GM18505 (cell line): Measurements from ENCODE around the gene OR2A14.
A peak's percentile ranks its signal among the peaks of the same experiment; 100 is the strongest.
"Not testable (repeated sequence)": the region's sequence is repeated elsewhere in the genome, so short reads cannot be mapped to it uniquely, and the experiment has no call there.

Experiments
- ATAC-seq: cut with Tn5 transposase; IDR thresholded peaks from one replicate; pipeline ENCODE4 v1.9.1; 2021; ENCODE audit not compliant: unreplicated experiment
- POLR2A ChIP-seq: IDR thresholded peaks from 4 replicates; pipeline ENCODE4 v1.6.1; 2011; ENCODE audit warnings: borderline replicate concordance; ENCODE audit not compliant: insufficient read depth, insufficient read length; ENCODE audit errors: extremely low read depth

OR2A14 gene

DNA sequence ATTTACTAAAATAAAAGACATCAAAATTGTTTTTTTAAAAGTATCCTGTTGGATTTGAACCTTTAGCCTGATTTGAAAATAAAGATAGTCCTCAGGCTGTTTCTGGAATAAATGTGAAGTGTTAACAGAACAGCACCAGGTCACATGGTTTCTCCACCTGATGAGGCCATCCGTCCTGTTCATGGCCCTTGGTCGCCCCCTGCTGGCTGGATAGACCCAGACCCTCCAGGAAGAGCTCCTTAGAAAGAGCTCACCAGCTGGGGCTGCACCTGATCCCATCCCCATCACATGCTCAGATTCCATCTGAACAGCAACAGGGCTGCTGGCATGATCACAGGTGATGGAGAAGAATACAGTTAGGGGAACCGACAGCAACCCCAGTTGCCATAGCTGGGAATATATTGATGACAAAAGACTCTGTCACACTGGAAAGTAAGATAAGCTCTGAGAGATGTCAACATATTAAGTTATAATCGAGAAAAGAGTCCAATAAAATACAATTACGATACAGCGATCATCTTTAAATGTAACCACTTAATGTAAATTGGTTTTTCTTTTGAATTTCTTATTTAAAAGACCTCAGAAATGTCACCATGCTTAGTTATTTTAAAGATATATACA lies 4.8 kb downstream of the OR2A14 start:
- ATAC-seq, result peak; percentile 99
- TF ChIP-seq POLR2A, result no peak

- not testable (repeated sequence) for ATAC-seq
Measured at GRCh38 chr7:144129601-144130000, 6.6 kb downstream of the OR2A14 start.

GRCh38 chr7:144130730-144131129 lies 7.8 kb downstream of the OR2A14 start:
- ATAC-seq, result no peak
- no peak for TF ChIP-seq POLR2A

- no peak for TF ChIP-seq POLR2A
- no peak for ATAC-seq
Measured at GRCh38 chr7:144132262-144132661, 9.3 kb downstream of the OR2A14 start.

GRCh38 chr7:144133307-144133706 lies 10.3 kb downstream of the OR2A14 start:
- no peak for ATAC-seq
- no peak for TF ChIP-seq POLR2A

DNA sequence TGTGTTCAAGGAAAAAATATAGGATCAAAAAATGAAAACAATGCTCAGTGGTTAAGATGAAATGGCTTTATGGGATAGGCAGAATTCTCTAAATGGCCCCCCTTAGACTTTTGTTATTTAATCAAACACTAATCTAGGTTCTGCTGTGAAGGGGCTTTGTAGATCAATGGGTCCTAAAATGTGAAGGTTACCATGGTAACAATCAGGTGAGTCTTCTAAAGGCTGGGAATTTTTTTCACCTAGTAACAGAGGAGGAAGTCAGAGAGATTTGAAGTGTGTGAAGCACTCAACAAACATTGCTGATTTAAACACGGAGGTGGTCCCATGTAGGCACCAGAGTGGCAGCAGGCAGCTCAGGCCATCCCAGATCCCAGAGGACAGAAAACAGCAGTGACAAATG lies 11.1 kb downstream of the OR2A14 start:
- ATAC-seq, result no peak
- no peak for TF ChIP-seq POLR2A

GRCh38 chr7:144137501-144137900 lies 14.5 kb downstream of the OR2A14 start:
- ATAC-seq, result no peak
- no peak for TF ChIP-seq POLR2A

DNA sequence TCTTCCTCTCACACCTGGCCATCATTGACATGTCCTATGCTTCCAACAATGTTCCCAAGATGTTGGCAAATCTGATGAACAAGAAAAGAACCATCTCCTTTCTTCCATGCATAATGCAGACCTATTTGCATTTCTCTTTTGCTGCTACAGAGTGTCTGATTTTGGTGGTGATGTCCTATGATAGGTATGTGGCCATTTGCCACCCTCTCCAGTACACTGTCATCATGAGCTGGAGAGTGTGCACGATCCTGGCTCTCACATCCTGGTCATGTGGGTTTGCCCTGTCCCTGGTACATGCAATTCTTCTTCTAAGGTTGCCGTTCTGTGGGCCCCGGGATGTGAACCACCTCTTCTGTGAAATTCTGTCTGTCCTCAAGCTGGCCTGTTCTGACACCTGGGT lies 19.2 kb downstream of the OR2A14 start:
- no peak for TF ChIP-seq POLR2A

DNA sequence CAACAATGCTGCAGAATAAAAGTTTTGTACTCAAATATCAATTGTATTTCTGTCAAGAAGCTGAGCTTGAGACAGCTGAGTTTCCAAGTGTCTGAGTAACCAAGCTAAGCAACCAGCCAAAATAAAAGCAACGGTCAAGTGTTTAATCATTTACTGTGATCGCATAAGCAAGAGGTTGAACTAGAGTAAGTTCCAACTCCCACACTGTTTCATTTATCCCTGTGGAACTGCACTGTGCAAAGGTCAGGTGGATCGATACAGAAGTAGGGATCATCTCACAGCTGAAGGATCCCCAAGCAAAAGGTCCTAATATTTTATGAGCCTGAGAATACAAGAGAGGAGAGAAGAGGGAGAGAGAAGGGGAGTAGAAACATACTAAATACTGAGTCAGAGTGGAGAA lies 21.4 kb downstream of the OR2A14 start:
- TF ChIP-seq POLR2A, result no peak
- no peak for ATAC-seq

More for the DNA sequence above, 19.2 kb downstream of the OR2A14 start:
- no peak for ATAC-seq

DNA sequence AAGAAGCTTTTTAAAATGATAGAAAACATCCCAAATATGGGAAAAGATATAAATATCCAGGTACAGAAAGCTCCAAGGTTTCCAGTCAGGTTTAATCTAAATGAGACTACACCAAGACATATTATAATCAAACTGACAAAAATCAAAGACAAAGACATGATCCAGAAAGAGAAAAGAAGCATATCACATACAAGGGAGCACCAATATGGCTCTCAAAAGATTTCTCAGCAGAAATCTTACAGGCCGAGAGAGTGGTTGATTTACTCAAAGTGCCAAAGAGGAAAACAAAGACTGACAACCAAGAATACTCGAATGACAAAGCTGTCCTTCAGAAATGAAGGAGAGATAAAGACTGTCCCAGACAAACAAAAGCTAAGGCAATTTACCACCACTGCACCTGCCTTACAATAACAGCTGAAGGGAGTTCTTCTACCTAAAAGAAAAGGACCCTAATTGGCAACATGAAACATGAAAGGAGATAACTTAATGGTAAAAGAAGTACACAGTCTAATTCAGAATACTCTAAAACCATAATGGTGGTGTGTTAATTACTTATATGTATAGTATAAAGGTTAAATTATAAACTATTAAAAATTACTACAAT lies 25.4 kb downstream of the OR2A14 start:
- no peak for TF ChIP-seq POLR2A
- ATAC-seq, result no peak

DNA sequence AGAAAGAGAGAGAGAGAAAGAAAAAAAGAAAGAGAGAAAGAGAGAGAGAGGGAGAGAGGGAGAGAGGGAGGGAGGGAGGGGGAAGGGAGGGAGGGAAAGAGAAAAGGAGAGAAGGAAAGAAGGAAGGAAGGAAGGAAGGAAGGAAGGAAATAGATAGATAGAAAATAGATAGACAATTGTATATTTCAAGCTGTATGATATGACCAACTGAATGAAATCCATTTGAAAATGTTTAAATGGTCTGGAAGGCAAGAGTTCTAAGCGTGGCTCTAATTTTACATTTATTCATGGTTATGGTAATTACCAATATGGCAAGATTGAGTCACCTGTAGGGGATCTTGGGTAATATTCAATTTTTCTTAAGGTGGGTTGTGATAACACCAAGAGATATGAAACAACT lies 35.9 kb downstream of the OR2A14 start:
- no peak for TF ChIP-seq POLR2A
- ATAC-seq, result no peak

DNA sequence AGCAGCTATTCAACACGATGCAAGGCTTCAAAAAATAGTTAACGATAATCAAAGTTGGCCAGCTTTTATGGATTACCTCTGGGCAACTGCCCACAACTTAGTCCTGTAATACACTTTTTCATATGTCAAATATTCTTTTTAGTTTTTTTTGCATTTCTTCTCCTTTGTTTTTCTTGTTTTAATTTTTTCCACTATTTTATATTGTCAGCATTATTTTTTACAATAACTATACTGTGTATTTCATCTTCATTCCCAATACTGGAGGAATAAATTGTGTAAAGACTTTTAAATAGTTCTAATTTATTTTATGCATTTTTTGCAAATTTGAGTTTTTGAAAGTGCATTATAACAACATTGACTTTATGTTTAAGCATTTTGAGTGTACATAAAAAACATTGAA lies 41.8 kb downstream of the OR2A14 start:
- ATAC-seq, result no peak
- TF ChIP-seq POLR2A, result no peak

- ATAC-seq, result not testable (repeated sequence)
Measured at GRCh38 chr7:144171594-144172350, 48.8 kb downstream of the OR2A14 start.

DNA sequence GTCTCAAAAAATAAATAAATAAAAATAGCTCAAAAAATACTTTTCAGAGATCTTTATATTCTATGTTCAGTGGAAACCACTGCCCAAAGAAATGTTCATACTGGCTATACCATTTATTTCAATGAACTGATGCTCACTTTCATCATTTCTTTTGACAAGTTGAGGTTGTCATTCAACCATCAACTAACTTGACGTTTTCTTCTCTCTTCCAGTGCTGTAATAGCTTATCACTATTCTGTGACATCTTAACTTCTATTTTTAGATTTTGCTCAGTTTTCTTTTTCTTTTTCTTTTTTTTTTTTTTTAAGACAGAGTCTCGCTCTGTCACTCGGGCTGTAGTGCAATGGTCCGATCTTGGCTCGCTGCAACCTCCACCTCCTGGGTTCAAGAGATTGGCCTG lies 51.6 kb downstream of the OR2A14 start:
- no peak for ATAC-seq
- no peak for TF ChIP-seq POLR2A

DNA sequence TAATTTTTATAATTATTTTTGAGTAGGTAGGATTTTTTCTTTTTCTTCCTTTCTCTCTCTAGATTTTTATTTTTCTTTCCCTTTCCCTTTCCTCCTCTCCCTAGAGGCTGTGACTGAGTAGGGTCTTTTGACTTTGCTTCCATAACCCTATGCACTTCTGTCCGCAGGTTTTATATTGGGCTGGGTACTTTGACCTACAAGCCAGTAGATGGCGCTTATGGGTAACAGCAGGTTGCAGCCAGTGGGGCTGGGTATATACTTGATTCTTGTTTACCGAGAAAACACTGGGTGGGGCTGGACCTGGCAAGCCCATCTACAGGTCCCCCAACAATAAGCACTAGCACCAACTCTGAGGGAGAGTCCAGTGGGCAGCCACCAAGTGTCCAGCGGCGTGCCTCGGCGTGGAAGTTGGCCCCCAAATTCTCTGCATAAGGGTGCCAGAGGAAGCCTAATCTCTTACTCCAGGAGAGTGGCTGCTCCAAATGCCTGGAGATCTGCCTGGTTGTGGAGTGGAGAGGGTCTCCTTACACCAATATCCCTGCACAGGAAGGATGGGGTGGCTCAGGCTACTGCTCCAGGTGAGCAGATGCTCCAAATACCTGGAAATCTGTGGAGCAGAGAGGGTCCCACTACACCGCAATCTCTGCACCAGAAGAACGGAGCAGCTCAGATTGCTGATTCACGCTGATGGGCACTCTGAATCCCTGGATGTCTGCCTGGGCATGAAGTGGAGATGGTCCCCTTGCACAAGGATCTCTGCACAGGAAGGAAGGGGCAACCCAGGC lies 55.6 kb downstream of the OR2A14 start:
- ATAC-seq, result peak; percentile 95

GRCh38 chr7:144179165-144179479 lies 56.1 kb downstream of the OR2A14 start:
- peak; percentile 39 for ATAC-seq
